Measurements from ENCODE around the gene PCDHGC4.

The PCDHGC4 gene

DNA sequence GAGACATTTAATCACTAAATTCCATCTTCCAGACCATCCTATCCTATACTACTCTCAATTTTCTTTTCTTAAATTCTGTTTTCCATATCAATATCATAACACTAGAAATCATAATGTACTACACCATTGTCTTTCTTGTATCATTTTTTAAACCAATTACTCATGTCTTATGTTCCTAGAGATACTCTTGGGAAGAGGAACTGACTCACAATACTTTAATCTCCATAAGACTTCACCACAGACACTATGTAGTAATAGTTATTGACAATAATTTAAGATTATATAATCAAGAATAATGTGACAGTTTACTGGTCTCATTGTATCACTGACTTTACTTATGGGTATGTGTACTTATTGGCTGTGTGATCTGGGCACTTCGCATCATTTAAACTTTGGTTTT lies 47.9 kb downstream of the PCDHGC4 start:
- TF ChIP-seq FOXP2 (optimal IDR thresholded peaks at IDR 0.05; ENCODE audit: borderline replicate concordance, extremely low read depth, extremely low read length, insufficient read depth) (no peak), POLR2AphosphoS5 (IDR thresholded peaks at IDR 0.05; ENCODE audit: low read depth, low read length) (no peak), SIN3A (IDR thresholded peaks at IDR 0.05; ENCODE audit: borderline replicate concordance, insufficient read depth, low read length) (no peak), TAF1 (IDR thresholded peaks at IDR 0.05; ENCODE audit: borderline replicate concordance, insufficient read depth, low read length) (no peak)
- TF ChIP-seq, protein P1, sequence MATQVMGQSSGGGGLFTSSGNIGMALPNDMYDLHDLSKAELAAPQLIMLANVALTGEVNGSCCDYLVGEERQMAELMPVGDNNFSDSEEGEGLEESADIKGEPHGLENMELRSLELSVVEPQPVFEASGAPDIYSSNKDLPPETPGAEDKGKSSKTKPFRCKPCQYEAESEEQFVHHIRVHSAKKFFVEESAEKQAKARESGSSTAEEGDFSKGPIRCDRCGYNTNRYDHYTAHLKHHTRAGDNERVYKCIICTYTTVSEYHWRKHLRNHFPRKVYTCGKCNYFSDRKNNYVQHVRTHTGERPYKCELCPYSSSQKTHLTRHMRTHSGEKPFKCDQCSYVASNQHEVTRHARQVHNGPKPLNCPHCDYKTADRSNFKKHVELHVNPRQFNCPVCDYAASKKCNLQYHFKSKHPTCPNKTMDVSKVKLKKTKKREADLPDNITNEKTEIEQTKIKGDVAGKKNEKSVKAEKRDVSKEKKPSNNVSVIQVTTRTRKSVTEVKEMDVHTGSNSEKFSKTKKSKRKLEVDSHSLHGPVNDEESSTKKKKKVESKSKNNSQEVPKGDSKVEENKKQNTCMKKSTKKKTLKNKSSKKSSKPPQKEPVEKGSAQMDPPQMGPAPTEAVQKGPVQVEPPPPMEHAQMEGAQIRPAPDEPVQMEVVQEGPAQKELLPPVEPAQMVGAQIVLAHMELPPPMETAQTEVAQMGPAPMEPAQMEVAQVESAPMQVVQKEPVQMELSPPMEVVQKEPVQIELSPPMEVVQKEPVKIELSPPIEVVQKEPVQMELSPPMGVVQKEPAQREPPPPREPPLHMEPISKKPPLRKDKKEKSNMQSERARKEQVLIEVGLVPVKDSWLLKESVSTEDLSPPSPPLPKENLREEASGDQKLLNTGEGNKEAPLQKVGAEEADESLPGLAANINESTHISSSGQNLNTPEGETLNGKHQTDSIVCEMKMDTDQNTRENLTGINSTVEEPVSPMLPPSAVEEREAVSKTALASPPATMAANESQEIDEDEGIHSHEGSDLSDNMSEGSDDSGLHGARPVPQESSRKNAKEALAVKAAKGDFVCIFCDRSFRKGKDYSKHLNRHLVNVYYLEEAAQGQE (IDR thresholded peaks at IDR 0.05; ENCODE audit: insufficient read depth in 1 of 2, low read depth in 2 of 2, low read length in 2 of 2), result no peak

DNA sequence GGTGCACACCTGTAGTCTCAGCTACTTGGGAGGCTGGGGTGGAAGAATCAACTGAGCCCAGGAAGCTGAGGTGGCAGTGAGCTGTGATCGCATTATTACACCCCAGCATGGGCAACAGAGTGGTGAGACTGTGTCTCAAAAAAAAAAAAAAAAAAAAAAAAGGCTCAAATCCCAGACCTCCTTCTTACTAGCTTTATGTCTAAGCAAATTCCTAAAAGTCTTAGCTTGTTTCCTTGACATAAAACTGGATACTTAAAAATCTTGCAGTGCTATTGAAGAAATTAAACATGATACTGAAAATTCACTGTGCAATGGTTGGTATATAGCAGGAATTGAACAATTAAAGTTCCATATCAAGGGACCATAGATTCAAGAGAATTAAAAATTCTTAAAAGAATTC lies 49.1 kb downstream of the PCDHGC4 start:
- TF ChIP-seq, protein P1 (IDR thresholded peaks at IDR 0.05; ENCODE audit: insufficient read depth in 1 of 2, low read depth in 2 of 2, low read length in 2 of 2), result no peak
- TF ChIP-seq POLR2AphosphoS5 (IDR thresholded peaks at IDR 0.05; ENCODE audit: low read depth, low read length) (no peak), TAF1 (IDR thresholded peaks at IDR 0.05; ENCODE audit: borderline replicate concordance, insufficient read depth, low read length) (no peak), SIN3A (IDR thresholded peaks at IDR 0.05; ENCODE audit: borderline replicate concordance, insufficient read depth, low read length) (no peak), FOXP2 (optimal IDR thresholded peaks at IDR 0.05; ENCODE audit: borderline replicate concordance, extremely low read depth, extremely low read length, insufficient read depth) (no peak)

DNA sequence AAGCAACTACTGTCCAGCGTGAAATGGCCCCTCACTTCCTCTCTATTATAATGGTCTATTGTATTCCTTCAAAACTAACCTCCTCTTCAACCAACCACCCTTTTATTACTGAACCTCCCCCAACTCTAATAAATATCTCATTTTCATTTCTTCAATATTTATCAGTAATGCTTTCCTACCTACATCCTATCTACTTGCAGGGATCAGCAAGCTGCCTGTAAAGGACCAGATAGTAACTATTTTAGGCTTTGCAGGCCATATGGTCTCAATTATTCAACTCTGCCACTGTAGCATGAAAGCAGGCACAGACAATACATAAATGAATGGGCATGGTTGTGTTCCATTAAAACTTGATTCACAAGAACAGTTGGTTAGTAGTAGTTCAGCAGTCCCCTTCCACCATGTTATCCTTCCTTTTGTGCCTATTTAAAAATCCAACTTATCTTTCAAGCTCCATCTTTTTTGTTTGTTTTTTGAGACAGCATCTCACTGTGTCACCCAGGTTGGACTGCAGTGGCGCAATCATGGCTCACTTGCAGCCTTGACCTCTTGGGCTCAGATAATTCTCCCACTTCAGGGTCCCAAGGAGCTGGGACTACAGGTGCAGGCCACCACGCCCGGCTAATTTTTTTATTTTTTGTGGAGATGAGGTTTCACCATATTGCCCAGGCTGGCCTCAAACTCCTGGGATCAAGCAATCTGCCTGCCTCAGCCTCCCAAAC lies 49.8 kb downstream of the PCDHGC4 start:
- TF ChIP-seq FOXP2 (optimal IDR thresholded peaks at IDR 0.05; ENCODE audit: borderline replicate concordance, extremely low read depth, extremely low read length, insufficient read depth) (no peak), POLR2AphosphoS5 (IDR thresholded peaks at IDR 0.05; ENCODE audit: low read depth, low read length) (no peak), TAF1 (IDR thresholded peaks at IDR 0.05; ENCODE audit: borderline replicate concordance, insufficient read depth, low read length) (no peak), SIN3A (IDR thresholded peaks at IDR 0.05; ENCODE audit: borderline replicate concordance, insufficient read depth, low read length) (no peak)
- TF ChIP-seq, protein P1 (IDR thresholded peaks at IDR 0.05; ENCODE audit: insufficient read depth in 1 of 2, low read depth in 2 of 2, low read length in 2 of 2), result no peak

Data from PFSK-1 (cell line).